Measurements from ENCODE around the gene PGD.
"Not testable (repeated sequence)": the region's sequence is repeated elsewhere in the genome, so short reads cannot be mapped to it uniquely, and the experiment has no call there.

Gene PGD

GRCh38 chr1:10398734-10399443 lies at the start of gene PGD:
Gene PGD (plus strand): TSS chr1:10399064. CDS start chr1:10399118, 54 bp downstream.
- peaks cover 23% of the 10 kb centered on the region for H3K4me1 Mint-ChIP-seq (ENCODE audit: low read depth)
- peak within 1 kb of the TSS; percentile 94 for H3K4me3 Mint-ChIP-seq
- no peaks in the 10 kb centered on the region for H3K9me3 Mint-ChIP-seq (ENCODE audit: low read depth)
- no peaks in the 10 kb centered on the region for H3K27me3 Mint-ChIP-seq
- peaks cover 4% of the 10 kb centered on the region for H3K36me3 Mint-ChIP-seq
- peak within 1 kb of the TSS; percentile 85 for H3K27ac Mint-ChIP-seq

GRCh38 chr1:10353282-10353681 lies 45.6 kb upstream of the PGD start:
- peaks cover 3% of the 10 kb centered on the region for H3K36me3 Mint-ChIP-seq
- no peak overlapping the region for H3K27ac Mint-ChIP-seq
- H3K4me3 Mint-ChIP-seq = no peak overlapping the region
- H3K4me1 Mint-ChIP-seq (ENCODE audit: low read depth) = no peaks in the 10 kb centered on the region
- H3K9me3 Mint-ChIP-seq (ENCODE audit: low read depth) = no peaks in the 10 kb centered on the region
- no peaks in the 10 kb centered on the region for H3K27me3 Mint-ChIP-seq

- no peaks in the 10 kb centered on the region for H3K4me1 Mint-ChIP-seq (ENCODE audit: low read depth)
- H3K9me3 Mint-ChIP-seq (ENCODE audit: low read depth) = no peaks in the 10 kb centered on the region
- peaks cover 3% of the 10 kb centered on the region for H3K36me3 Mint-ChIP-seq
- no peaks in the 10 kb centered on the region for H3K27me3 Mint-ChIP-seq
- H3K27ac Mint-ChIP-seq = no peak overlapping the region
- no peak overlapping the region for H3K4me3 Mint-ChIP-seq
Observed at GRCh38 chr1:10353693-10354092, 45.2 kb upstream of the PGD start.

- Mint-ChIP-seq H3K36me3 (peaks cover 4% of the 10 kb centered on the region), H3K4me1 (ENCODE audit: low read depth) (no peaks in the 10 kb centered on the region), H3K4me3 (no peak overlapping the region), H3K27me3 (no peaks in the 10 kb centered on the region), H3K9me3 (ENCODE audit: low read depth) (no peaks in the 10 kb centered on the region), H3K27ac (no peak overlapping the region)
Observed at GRCh38 chr1:10360045-10360444, 38.8 kb upstream of the PGD start.

GRCh38 chr1:10361515-10361914 lies 37.3 kb upstream of the PGD start:
- H3K36me3 Mint-ChIP-seq = peaks cover 8% of the 10 kb centered on the region
- no peak overlapping the region for H3K4me3 Mint-ChIP-seq
- no peaks in the 10 kb centered on the region for H3K4me1 Mint-ChIP-seq (ENCODE audit: low read depth)
- H3K27ac Mint-ChIP-seq = no peak overlapping the region
- no peaks in the 10 kb centered on the region for H3K27me3 Mint-ChIP-seq
- no peaks in the 10 kb centered on the region for H3K9me3 Mint-ChIP-seq (ENCODE audit: low read depth)

- Mint-ChIP-seq H3K27me3 (no peaks in the 10 kb centered on the region), H3K9me3 (ENCODE audit: low read depth) (no peaks in the 10 kb centered on the region), H3K36me3 (peaks cover 6% of the 10 kb centered on the region), H3K4me1 (ENCODE audit: low read depth) (no peaks in the 10 kb centered on the region), H3K4me3 (no peak overlapping the region), H3K27ac (no peak overlapping the region)
Observed at GRCh38 chr1:10368194-10368593, 30.7 kb upstream of the PGD start.

GRCh38 chr1:10374442-10374860 lies 24.4 kb upstream of the PGD start:
- H3K36me3 Mint-ChIP-seq = peaks cover 6% of the 10 kb centered on the region
- H3K4me3 Mint-ChIP-seq = no peak overlapping the region
- no peaks in the 10 kb centered on the region for H3K4me1 Mint-ChIP-seq (ENCODE audit: low read depth)
- H3K27me3 Mint-ChIP-seq = no peaks in the 10 kb centered on the region
- H3K9me3 Mint-ChIP-seq (ENCODE audit: low read depth) = no peaks in the 10 kb centered on the region
- no peak overlapping the region for H3K27ac Mint-ChIP-seq

- H3K4me3 Mint-ChIP-seq; H3K36me3 Mint-ChIP-seq; H3K27ac Mint-ChIP-seq; H3K9me3 Mint-ChIP-seq (ENCODE audit: low read depth); H3K27me3 Mint-ChIP-seq; H3K4me1 Mint-ChIP-seq (ENCODE audit: low read depth): not testable (repeated sequence)
Observed at GRCh38 chr1:10377365-10378029, 21.4 kb upstream of the PGD start.

GRCh38 chr1:10378081-10378841 lies 20.6 kb upstream of the PGD start:
- Mint-ChIP-seq H3K27ac (no peak overlapping the region), H3K27me3 (no peaks in the 10 kb centered on the region), H3K4me3 (no peak overlapping the region), H3K4me1 (ENCODE audit: low read depth) (no peaks in the 10 kb centered on the region), H3K9me3 (ENCODE audit: low read depth) (no peaks in the 10 kb centered on the region), H3K36me3 (peaks cover 4% of the 10 kb centered on the region)

- Mint-ChIP-seq H3K9me3 (ENCODE audit: low read depth) (no peaks in the 10 kb centered on the region), H3K27ac (no peak overlapping the region), H3K36me3 (peaks cover 2% of the 10 kb centered on the region), H3K4me1 (ENCODE audit: low read depth) (no peaks in the 10 kb centered on the region), H3K27me3 (no peaks in the 10 kb centered on the region), H3K4me3 (no peak overlapping the region)
Observed at GRCh38 chr1:10379101-10379620, 19.7 kb upstream of the PGD start.

- Mint-ChIP-seq H3K4me1 (ENCODE audit: low read depth) (no peaks in the 10 kb centered on the region), H3K36me3 (peaks cover 4% of the 10 kb centered on the region), H3K27me3 (no peaks in the 10 kb centered on the region), H3K9me3 (ENCODE audit: low read depth) (no peaks in the 10 kb centered on the region), H3K4me3 (no peak overlapping the region), H3K27ac (no peak overlapping the region)
Observed at GRCh38 chr1:10379676-10380075, 19.2 kb upstream of the PGD start.

- H3K4me3 Mint-ChIP-seq = no peak overlapping the region
- H3K36me3 Mint-ChIP-seq = peaks cover 4% of the 10 kb centered on the region
- no peak overlapping the region for H3K27ac Mint-ChIP-seq
- no peaks in the 10 kb centered on the region for H3K27me3 Mint-ChIP-seq
- no peaks in the 10 kb centered on the region for H3K4me1 Mint-ChIP-seq (ENCODE audit: low read depth)
- no peaks in the 10 kb centered on the region for H3K9me3 Mint-ChIP-seq (ENCODE audit: low read depth)
Observed at GRCh38 chr1:10380594-10381275, 18.1 kb upstream of the PGD start.

GRCh38 chr1:10383630-10384029 lies 15.2 kb upstream of the PGD start:
- Mint-ChIP-seq H3K9me3 (ENCODE audit: low read depth) (no peaks in the 10 kb centered on the region), H3K27me3 (no peaks in the 10 kb centered on the region), H3K4me1 (ENCODE audit: low read depth) (peaks cover 5% of the 10 kb centered on the region), H3K36me3 (peaks cover 4% of the 10 kb centered on the region), H3K4me3 (no peak overlapping the region), H3K27ac (no peak overlapping the region)

GRCh38 chr1:10384219-10384618 lies 14.6 kb upstream of the PGD start:
- H3K27me3 Mint-ChIP-seq = no peaks in the 10 kb centered on the region
- H3K9me3 Mint-ChIP-seq (ENCODE audit: low read depth) = no peaks in the 10 kb centered on the region
- no peak overlapping the region for H3K27ac Mint-ChIP-seq

More at GRCh38 chr1:10384219-10384618, 14.6 kb upstream of the PGD start:
- H3K36me3 Mint-ChIP-seq = peaks cover 4% of the 10 kb centered on the region
- H3K4me1 Mint-ChIP-seq (ENCODE audit: low read depth) = peaks cover 5% of the 10 kb centered on the region
- H3K4me3 Mint-ChIP-seq = no peak overlapping the region
